Stimulated activated CD4-positive, alpha-beta T cell treated with anti-CD3 and anti-CD28 coated beads, TNF-alpha, amount 100 ng/mL, for 48 hours (primary cell): ENCODE results near the gene TMA7.
"Not testable (repeated sequence)": the region's sequence is repeated elsewhere in the genome, so short reads cannot be mapped to it uniquely, and the experiment has no call there.

ENCODE experiments used
- DNase-seq, 3 donors: peaks; one replicate each; pipeline ENCODE4 v3.0.0-alpha.2; 2020; ENCODE audit warnings: low read depth in 3 of 3

Gene TMA7

GRCh38 chr3:48467473-48468267, 27.6 kb downstream of the TMA7 start:
- DNase-seq: no peak

GRCh38 chr3:48468329-48468731, 28.3 kb downstream of the TMA7 start:
- no peak for DNase-seq

GRCh38 chr3:48469046-48469915, 29.2 kb downstream of the TMA7 start:
- DNase-seq: no peak

DNA sequence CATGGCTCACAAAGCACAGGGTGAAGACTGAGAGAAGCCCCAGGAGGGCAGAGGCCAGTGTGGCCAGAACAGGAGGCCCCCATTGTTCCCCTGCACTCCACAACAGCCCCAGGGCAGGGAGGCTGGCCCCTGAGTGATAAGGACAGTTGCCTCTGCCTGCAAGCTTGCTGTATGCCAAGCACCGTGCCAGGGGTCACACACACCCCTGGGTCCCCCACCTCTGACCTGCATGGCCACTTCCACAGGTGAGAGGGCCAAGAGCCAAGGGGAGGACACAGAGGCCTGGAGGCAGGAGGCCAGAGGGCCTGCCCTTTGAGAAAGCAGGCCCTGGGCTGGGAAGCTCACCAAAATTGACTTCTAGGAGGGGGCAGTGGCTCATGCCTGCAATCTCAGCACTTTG, 30.2 kb downstream of the TMA7 start:
- no peak for DNase-seq

- DNase-seq: no peak
Measured at GRCh38 chr3:48472673-48472922, 32.5 kb downstream of the TMA7 start.

DNA sequence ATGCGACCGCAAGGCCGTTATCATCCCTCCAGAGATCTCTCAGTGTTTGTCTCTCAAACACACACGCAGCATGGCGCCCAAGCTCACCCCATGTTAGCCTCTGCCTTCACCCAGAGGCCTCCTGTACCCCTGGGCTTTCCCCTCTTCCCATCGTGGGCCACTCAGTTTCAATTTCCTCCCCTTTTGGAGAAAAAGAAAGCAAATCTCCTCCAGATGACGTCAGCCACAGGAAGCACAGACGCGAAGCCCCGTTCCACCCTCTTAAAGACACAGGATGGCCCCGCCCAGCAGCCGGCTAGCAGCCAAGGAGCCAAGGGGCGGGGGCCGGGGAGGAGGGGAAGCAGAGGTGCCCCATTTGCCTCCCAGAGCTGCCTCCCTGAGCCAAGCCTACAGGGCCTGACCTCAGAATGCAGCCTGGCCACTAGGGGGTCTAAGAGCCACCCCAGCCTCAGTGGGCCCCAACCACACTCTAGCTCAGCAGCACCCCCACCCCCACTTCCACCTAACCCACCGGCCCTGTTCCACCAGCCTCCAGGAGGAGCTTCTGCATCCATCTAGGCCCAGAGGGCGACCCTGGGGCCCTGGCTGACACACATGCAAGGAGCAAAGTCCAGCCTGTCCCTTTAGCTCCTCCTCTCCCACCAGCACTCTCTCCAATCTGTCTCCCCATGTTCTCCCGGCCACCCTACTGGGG, 33.0 kb downstream of the TMA7 start:
- peak; percentile 85 to 97 (median 95) for DNase-seq

DNA sequence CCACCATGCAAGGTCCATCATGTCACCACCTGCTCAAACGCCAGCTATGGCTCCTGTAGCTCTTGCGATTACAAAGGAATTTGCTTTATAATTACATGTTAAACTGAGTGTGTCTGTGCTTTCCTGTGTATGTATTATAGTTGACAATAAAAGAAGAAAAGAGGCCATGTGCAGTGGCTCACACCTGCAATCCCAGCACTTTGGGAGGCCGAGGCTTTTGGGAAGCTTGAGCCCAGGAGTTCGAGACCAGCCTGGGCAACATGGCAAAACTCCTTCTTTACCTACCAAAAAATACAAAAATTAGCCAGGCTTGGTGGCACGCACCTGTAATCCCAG, 33.5 kb downstream of the TMA7 start:
- no peak for DNase-seq

- not testable (repeated sequence) for DNase-seq
Measured at GRCh38 chr3:48474031-48474430, 34.0 kb downstream of the TMA7 start.

- no peak for DNase-seq
Measured at GRCh38 chr3:48474619-48475018, 34.6 kb downstream of the TMA7 start.

DNA sequence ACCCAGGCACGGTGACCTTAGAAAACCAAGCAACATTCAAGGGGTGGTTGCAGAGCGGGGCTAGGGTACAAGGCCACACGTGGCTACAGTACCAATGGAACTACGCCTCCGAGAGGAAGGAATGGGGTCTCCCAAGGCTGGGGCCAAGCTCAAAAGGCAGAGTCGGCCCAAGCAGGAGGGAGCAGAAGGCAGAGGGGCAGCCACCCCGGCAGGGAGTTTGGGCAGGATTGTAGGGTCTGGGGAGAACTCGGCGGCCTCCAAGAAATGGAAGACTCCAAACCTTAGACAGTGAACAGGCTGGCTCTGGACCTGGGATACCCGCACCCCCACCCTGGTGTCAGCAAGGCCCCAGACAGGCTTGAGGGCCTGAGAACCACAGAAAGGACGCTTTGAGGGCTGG, 35.1 kb downstream of the TMA7 start:
- no peak for DNase-seq

GRCh38 chr3:48476426-48477053, 36.5 kb downstream of the TMA7 start:
- DNase-seq: no peak

DNA sequence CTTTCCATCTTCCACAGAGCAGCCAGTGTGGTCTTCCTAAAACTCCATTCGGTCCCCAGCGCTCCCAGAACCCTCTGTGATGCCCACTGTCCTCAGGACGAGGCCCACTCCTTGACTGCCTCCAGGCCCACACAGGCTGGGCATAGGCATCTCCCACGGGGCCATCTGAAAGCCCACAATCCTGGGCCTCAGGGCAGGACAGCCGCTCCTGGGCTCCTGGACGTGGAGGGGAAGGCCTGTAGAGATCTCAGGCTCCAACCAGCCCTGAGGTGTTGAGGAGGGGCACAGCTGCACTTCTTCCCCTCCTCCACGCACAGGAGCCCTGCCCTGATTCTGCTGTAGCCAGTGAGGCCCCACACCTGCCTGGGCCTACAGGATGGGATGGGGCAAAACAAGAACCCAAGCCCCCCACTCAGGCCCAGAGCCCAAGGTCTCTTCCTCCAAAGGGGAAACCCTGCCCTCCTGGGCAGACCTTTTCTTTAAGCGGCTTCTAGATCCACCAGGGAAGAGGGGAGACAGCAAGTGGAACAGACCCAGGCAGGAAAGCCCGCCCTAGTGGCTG, 38.0 kb downstream of the TMA7 start:
- no peak for DNase-seq

DNA sequence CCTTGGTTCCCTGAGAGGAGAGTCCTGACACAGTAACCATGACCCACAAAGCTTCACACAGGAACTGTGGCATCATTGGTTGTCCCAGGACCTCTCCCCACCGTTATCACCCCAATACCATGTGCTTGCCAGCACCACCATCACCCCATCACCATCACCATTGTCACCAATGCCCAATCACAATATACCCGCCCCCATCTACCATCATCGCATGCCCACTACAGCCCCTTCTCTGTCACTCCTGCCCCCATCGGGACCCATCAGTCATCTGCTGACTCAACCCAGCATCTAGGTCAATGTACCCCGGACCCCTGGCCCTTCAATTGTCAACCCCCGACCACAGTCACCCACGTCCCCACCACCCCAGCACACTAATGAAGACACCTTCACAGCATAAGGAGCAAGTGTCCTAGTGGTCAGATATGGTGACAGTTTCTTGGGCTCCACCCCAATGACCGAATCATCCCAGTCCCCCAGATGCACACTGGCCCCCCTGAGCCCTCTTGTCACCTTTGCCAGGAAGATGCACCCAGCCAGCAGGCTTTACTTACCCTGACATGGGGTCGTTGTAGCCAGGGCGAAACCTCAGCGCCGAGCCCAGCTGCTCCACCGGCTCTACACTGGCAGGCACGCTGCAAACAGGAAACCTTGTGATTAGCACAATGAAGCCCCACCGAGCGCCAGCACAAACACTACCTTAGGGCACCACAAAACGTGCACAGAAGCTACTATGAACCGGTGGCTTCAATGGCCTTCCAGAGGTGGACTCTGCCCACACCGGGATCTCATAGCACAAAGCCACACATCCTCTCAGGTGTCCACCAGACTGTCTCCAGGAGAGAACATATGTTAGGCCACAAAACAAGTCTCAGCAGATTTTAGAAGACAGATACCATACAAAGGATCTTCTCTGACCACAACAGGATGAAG, 38.8 kb downstream of the TMA7 start:
- DNase-seq: no peak

GRCh38 chr3:48480891-48481290, 40.8 kb downstream of the TMA7 start:
- DNase-seq: not testable (repeated sequence)

GRCh38 chr3:48482822-48483221, 42.8 kb downstream of the TMA7 start:
- DNase-seq: not testable (repeated sequence)

DNA sequence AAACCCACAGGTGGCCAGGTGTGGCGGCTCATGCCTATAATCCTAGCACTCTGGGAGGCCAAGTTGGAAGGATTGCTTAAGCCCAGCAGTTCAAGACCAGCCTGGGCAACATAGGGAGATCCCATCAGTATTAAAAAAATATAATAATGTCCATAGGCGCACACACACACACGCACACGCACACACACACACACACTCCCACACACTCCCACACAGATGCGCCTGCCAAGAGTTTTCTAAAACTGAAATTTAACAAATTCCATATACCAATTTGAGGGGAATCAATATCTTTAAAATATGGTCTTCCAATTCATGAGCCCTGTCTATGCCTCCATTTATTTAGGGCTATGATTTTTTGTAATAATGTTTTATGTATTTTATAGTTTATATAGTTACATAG, 46.9 kb downstream of the TMA7 start:
- DNase-seq: no peak

DNA sequence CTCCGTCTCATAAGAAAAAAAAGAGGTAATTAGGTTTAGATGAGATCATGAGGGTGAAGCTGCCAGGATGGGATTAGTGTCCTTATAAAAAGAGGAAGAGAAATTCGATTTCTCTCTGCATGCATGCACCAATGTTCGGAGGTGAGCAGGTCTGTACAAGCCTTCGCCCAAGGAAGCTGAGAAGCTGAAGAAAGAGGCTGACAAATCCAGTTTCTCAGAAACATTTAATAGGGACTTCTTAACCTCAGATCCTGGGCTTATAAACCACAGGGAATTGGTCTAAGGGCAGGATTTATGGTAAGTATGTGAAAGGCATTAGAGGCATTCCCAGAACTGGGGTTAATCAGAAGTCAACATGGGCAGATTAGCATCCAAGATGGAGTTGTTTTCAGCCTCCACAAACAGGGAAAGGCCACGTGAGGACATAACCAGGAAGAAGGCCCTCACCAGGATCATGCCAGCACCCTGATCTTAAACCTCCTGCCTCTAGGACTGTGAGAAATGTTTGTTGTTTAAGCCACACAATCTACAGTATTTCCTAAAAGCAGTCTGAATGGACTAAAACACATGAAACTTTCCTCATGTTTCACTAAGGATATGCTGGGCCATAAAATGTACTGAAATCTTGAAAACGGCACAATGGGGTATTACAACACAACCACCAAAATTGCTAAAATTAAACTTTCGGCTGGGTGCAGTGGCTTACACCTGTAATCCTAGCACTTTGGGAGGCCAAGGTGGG, 52.6 kb downstream of the TMA7 start:
- no peak for DNase-seq

DNA sequence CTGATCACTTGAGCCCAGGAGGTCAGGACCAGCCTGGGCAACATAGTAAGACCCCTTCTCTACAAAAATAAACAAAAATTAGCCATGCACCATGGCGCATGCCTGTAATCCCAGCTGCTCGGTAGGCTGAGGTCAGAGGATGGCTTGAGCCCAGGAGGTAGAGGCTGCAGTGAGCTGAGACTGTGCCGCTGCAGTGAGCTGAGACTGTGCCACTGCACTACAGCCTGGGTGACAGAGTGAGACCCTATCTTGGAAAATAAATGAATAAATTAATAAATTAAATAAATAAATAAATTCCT, 53.1 kb downstream of the TMA7 start:
- no peak for DNase-seq
